WTC11 (cell line): ENCODE data around the gene CACNA1F.

Experiments
- ATF6 ChIP-seq: sonication (generic); formaldehyde crosslinking; IDR thresholded peaks from 2 replicates; pipeline ENCODE4 v1.8.1; 2023; ENCODE audit warnings: mild to moderate bottlenecking, missing genetic modification reagents
- FOXJ3 ChIP-seq: sonication (generic); formaldehyde crosslinking; IDR thresholded peaks from 2 replicates; pipeline ENCODE4 v1.9.0; 2021; ENCODE audit warnings: missing genetic modification reagents, mild to moderate bottlenecking, borderline replicate concordance
- NFYB ChIP-seq: sonication (generic); formaldehyde crosslinking; conservative IDR thresholded peaks from 2 replicates; pipeline ENCODE4 v1.8.0; 2022; ENCODE audit warnings: low read depth, missing genetic modification reagents
- NR3C1 ChIP-seq: sonication (generic); formaldehyde crosslinking; conservative IDR thresholded peaks from 2 replicates; pipeline ENCODE4 v1.8.1; 2023; ENCODE audit warnings: low read depth, mild to moderate bottlenecking, missing genetic modification reagents
- PREB ChIP-seq: sonication (generic); formaldehyde crosslinking; IDR thresholded peaks from 2 replicates; pipeline ENCODE4 v1.8.1; 2022; ENCODE audit warnings: mild to moderate bottlenecking, missing genetic modification reagents, moderate library complexity, borderline replicate concordance
- TF ChIP-seq, protein P1 (sequence below): fragments of 200-600 bp; IDR thresholded peaks from 2 replicates; pipeline ENCODE4 v1.8.0; 2022; ENCODE audit warnings: antibody characterized with exemption
- TF ChIP-seq, protein P2 (sequence below): sonication (generic); formaldehyde crosslinking; IDR thresholded peaks from 2 replicates; pipeline ENCODE4 v1.8.0; 2023; ENCODE audit warnings: mild to moderate bottlenecking, missing genetic modification reagents

DNA sequence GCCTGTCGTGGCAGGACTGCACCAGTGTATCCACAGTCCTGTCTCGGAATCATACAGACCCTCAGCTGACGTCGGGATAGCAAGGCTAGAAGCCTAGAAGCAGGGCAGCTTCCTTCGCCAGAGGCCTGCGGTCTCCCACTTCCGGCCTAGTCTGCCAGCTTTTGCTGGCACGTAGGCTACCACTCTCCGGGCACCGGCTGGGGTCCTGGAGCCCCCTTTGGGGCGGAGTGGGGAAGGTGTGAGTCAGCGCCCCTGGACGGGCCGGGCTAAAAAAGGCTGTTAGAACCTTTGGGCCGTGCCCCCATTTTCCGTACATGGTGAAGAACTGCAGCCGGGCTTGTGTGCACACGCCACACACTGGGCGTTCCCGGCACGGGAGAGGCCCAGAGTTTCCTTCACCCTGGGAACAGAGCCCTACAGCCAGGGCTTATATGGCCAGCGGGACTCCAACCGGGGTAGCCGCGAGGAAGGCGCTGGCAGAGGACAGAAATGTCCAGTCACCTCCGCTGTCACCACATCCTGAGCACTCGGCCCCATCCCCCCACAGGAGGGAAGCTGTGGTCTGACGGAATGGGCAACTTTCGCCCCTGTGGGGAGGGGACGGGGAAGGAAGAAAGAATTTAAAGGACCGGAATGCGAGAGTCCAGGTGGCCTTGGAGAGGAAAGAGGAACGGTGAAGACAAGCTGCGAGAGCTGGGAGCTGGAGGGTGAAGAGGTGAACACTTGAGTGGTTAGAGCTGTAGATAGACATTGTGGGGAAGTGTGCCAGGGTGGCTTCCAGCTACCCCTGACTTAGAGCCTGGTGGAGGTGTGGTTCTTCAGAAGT, 66.0 kb downstream of the CACNA1F start:
- TF ChIP-seq NFYB (no peak), PREB (CRISPR knock-in tag) (no peak), FOXJ3 (CRISPR knock-in tag) (no peak), NR3C1 (CRISPR knock-in tag) (no peak), ATF6 (CRISPR knock-in tag) (no peak)
- TF ChIP-seq, protein P1, sequence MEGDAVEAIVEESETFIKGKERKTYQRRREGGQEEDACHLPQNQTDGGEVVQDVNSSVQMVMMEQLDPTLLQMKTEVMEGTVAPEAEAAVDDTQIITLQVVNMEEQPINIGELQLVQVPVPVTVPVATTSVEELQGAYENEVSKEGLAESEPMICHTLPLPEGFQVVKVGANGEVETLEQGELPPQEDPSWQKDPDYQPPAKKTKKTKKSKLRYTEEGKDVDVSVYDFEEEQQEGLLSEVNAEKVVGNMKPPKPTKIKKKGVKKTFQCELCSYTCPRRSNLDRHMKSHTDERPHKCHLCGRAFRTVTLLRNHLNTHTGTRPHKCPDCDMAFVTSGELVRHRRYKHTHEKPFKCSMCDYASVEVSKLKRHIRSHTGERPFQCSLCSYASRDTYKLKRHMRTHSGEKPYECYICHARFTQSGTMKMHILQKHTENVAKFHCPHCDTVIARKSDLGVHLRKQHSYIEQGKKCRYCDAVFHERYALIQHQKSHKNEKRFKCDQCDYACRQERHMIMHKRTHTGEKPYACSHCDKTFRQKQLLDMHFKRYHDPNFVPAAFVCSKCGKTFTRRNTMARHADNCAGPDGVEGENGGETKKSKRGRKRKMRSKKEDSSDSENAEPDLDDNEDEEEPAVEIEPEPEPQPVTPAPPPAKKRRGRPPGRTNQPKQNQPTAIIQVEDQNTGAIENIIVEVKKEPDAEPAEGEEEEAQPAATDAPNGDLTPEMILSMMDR: no peak
- TF ChIP-seq, protein P2, sequence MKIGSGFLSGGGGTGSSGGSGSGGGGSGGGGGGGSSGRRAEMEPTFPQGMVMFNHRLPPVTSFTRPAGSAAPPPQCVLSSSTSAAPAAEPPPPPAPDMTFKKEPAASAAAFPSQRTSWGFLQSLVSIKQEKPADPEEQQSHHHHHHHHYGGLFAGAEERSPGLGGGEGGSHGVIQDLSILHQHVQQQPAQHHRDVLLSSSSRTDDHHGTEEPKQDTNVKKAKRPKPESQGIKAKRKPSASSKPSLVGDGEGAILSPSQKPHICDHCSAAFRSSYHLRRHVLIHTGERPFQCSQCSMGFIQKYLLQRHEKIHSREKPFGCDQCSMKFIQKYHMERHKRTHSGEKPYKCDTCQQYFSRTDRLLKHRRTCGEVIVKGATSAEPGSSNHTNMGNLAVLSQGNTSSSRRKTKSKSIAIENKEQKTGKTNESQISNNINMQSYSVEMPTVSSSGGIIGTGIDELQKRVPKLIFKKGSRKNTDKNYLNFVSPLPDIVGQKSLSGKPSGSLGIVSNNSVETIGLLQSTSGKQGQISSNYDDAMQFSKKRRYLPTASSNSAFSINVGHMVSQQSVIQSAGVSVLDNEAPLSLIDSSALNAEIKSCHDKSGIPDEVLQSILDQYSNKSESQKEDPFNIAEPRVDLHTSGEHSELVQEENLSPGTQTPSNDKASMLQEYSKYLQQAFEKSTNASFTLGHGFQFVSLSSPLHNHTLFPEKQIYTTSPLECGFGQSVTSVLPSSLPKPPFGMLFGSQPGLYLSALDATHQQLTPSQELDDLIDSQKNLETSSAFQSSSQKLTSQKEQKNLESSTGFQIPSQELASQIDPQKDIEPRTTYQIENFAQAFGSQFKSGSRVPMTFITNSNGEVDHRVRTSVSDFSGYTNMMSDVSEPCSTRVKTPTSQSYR (CRISPR knock-in tag): no peak
